HG03432 (cell line): ENCODE data around the gene SEMA6C.

ENCODE experiments used
- ATAC-seq: cut with Tn5 transposase; IDR thresholded peaks from one replicate; pipeline ENCODE4 v1.9.1; 2021; ENCODE audit warnings: mild to moderate bottlenecking, moderate library complexity; ENCODE audit not compliant: unreplicated experiment

The SEMA6C gene

GRCh38 chr1:151164732-151165280 is 18.4 kb upstream of the SEMA6C start:
- no peak for ATAC-seq

- ATAC-seq: no peak
These were observed 12.9 kb upstream of the SEMA6C start for GRCh38 chr1:151159373-151159772.

- no peak for ATAC-seq
These were observed 12.4 kb upstream of the SEMA6C start for GRCh38 chr1:151158751-151159251.

GRCh38 chr1:151158326-151158725 is 11.9 kb upstream of the SEMA6C start:
- ATAC-seq: no peak

GRCh38 chr1:151157067-151157531 is 10.7 kb upstream of the SEMA6C start:
- ATAC-seq: peak; percentile 34

GRCh38 chr1:151156515-151156819 is 10.0 kb upstream of the SEMA6C start, which contains the start of gene TNFAIP8L2:
Gene TNFAIP8L2, plus strand, starts transcription at chr1:151156649. Its CDS starts 2,049 bp downstream, at chr1:151158698.
- ATAC-seq: peak; percentile 81

- no peak for ATAC-seq
These were observed 1.2 kb upstream of the SEMA6C start for GRCh38 chr1:151147665-151148064.

- ATAC-seq: no peak
These were observed 687 bp upstream of the SEMA6C start for GRCh38 chr1:151147132-151147503.

- no peak for ATAC-seq
These were observed 389 bp downstream of the SEMA6C start for GRCh38 chr1:151146072-151146411.

- no peak for ATAC-seq
These were observed 943 bp downstream of the SEMA6C start for GRCh38 chr1:151145304-151146071.

- no peak for ATAC-seq
These were observed 1.7 kb downstream of the SEMA6C start for GRCh38 chr1:151144474-151145303.

GRCh38 chr1:151143986-151144385 is 2.4 kb downstream of the SEMA6C start:
- no peak for ATAC-seq

- ATAC-seq: no peak
These were observed 3.4 kb downstream of the SEMA6C start for GRCh38 chr1:151143057-151143435.

- ATAC-seq: no peak
These were observed 3.9 kb downstream of the SEMA6C start for GRCh38 chr1:151142411-151143056.

GRCh38 chr1:151137789-151138188 is 8.6 kb downstream of the SEMA6C start:
- ATAC-seq: no peak

- ATAC-seq: no peak
These were observed 10.7 kb downstream of the SEMA6C start for GRCh38 chr1:151135433-151136385.

- no peak for ATAC-seq
These were observed 11.4 kb downstream of the SEMA6C start for GRCh38 chr1:151134991-151135390.

GRCh38 chr1:151134396-151134795 is 12.0 kb downstream of the SEMA6C start:
- ATAC-seq: no peak

GRCh38 chr1:151133018-151133806 is 13.2 kb downstream of the SEMA6C start:
- ATAC-seq: no peak
